Measurements from ENCODE around the gene ECM1.
A peak's percentile ranks its signal among the peaks of the same experiment; 100 is the strongest.

ECM1 gene

DNA sequence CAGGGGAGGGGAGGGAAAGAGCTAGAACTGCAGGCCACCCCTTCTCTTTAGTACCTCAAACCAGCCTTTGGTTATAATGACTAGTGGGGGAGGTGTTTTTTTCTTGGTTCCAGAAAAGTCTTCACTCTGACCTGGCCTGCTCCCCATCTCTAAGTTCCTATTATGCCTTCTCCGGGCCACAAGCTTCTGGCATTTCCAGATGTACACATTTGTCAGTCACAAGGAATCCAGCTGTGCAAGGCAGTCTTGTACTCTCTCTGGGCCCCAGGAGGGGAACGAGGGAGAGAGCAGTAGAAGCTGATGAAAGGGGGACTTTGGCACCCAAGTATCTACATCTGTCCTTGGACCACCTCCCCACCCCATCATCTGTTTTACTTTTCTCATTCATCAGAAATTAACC, 4.9 kb downstream of the ECM1 start:
- no peak for DNase-seq (ENCODE audit: low read depth)

DNA sequence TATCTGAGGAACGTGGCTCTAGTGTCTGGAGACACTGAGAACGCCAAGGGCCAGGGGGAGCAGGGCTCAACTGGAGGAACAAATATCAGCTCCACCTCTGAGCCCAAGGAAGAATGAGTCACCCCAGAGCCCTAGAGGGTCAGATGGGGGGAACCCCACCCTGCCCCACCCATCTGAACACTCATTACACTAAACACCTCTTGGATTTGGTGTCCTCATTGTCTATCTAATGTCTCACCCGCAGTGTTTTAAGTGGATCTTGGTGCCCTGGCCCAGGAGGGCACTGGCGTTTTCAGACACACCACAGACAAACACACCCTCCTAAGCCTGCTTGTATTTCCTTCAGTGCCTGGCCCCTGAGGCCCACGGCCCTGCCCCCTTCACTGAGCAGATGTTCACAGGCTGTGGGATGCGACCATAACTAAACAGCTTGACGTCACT, 5.5 kb downstream of the ECM1 start:
- DNase-seq (ENCODE audit: low read depth) = no peak

DNA sequence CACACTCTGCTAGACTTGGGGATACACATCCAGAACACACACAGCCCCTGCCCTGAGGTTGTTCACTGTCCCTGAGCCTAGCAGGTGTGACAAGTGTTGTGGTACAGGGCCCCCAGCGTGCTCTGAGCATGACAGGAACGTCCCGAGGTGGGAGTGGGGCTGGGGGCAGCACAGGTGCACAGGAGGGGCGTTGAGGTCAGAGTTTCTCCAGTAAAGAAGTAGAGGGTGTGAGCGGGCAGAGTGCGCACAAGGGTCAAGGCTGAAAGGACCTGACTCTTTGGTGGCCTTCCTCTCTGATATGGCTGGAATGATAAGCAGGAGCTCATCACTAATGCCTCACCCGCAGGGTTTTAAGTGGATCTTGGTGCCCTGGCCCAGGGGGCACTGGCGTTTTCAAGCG, 6.4 kb downstream of the ECM1 start:
- DNase-seq (ENCODE audit: low read depth) = no peak

DNA sequence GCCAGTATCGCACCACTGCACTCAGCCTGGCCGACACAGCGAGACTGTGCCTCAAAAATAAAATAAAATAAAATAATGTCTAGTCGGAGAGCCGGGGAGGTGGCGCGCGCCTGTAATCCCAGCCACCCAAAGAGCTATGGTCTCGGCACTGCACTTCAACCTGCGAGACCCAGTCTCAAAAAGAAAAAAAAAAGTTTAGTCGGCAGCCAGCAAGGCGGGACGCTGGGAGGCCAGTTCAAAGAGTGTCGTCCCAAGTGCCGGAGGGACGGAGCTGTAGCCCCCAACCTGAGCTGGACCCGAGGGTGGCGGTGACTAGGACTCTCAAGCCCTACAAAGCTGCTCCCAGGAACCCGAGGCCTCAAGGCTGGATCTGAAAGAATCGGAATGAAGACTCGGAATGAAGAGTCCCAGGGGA, 7.0 kb downstream of the ECM1 start:
- DNase-seq (ENCODE audit: low read depth) = no peak

DNA sequence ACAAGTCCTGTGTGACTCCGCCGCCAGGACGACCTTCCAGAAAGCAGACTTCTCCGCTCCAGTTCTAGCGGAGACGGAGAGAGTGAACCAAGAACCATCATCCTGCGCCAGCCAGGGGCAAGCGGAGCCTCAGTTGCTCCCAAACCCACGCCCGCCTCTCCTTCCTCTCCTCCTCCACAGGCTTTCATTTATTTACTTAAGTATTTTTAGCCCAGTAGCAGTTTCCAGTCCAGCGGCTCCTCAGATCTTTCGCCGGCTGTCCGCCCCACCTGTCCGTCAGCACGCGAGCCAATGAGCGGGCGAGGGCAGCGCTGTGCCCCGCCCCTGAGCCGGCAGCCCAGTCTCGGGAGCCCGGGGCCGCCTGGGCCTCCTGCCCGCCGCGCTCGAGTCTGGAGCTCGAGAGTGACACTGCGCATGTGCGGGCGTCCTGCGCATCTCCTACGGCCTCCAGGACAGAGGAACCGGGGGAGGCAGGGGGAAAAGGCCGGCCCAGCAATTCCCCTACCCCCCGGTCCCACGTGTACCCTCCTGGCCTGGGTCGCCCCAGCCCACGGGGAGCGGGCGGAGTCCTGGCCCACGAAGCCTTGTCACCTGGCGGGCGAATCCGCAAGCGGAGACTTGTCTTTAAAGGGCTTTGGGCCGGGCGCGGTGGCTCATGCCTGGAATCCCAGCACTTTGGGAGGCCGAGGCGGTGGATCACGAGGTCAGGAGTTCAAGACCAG, 7.6 kb downstream of the ECM1 start, which contains the start of gene FALEC:
Gene FALEC, plus strand, starts transcription at position 425 of the 722 bp plus-strand sequence.
- peak; percentile 85 for DNase-seq (ENCODE audit: low read depth)

DNA sequence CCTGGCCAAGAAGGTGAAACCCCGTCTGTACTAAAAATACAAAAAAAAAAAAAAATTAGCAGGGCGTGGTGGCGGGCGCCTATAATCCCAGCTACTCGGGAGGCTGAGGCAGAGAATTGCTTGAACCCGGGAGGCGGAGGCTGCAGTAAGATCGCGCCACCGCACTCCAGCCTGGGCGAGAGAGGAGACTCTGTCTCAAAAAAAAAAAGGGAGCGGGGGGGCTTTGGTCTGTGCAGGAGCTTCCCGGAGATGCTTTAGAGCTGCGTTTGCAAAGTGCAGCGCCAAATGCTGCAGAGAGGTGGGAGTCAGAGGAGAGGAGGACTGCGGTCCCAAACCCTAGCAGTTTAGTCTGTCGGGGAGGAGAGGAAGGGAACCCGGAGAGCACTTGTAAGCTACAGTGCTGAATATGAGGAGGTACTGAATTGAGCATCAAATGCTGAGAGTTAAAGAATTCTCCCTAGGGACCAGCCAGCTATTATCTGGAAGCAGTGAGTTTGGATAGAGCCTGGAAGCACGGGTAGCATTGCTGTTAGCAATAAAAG, 8.2 kb downstream of the ECM1 start:
- DNase-seq (ENCODE audit: low read depth) = no peak

DNA sequence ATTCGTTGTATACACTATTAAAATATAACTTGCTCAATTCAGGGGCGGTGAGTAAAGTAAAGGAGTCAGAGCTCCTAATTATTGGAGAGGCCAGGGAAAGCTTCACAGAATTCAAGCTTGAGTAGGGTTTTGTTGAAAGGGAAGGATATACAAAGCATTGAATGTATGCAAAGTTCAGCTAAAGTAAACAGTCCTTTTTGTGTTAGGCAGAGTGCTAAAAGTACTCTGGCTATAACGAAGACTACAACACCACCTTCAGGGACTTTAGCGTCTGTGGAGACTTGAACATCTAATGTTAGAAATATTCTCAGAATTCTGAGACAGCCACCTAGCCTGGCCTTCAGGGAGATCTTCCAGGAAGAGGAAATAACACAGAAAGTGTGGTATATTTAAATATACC, 8.7 kb downstream of the ECM1 start:
- no peak for DNase-seq (ENCODE audit: low read depth)

DNA sequence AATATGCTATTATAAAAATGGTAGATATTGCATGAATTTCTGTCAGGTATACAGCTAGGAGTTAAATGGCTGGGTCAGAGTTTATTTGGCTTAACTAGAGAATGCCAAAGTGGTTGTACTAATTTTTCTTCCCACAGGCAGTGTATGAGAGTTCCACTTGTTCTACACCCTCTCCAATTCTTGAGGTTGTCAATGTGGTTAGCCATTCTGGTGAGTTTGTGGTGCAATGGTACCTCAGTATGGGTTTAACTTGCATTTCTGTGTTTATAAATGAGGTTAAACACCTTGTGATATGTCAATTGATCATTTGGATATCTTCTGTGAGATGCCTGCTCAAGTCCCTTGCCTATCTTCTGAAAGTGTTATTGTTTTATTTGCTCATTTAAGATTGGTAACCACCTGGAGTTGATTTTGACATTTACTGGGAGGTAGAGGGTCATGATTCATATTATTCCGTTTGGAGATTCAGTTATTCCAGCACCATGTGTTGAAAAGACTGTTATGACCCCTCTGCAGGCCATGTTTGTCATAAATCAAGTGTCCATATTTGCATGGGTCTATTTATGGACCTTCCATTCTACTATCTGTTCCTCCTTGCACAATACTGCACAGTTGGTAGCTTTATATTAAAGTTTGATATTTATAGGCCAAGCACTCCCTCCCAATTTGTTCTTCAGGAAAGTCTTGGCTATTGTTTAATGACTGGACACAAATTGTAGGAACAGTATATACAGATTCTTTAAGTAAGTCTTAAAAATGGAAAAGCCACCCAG, 13.5 kb downstream of the ECM1 start:
- no peak for DNase-seq (ENCODE audit: low read depth)

DNA sequence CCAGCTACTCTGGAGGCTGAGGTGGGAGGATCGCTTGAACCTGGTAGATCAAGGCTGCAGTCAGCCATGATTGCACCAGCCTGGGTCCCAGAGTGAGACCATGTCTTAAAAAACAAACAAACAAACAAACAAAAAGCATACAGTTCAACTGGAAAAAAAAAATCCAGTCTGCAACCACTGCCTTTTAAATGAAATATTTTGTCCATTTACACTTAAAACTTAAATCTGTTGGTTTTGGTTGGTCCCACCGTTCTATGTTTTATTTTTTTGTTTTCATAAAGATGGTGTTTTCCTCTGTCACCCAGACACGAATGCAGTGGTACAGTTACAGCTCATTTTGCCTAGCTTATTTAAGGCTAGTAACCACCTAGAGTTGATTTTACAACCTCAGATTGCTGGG, 17.4 kb downstream of the ECM1 start:
- no peak for DNase-seq (ENCODE audit: low read depth)

DNA sequence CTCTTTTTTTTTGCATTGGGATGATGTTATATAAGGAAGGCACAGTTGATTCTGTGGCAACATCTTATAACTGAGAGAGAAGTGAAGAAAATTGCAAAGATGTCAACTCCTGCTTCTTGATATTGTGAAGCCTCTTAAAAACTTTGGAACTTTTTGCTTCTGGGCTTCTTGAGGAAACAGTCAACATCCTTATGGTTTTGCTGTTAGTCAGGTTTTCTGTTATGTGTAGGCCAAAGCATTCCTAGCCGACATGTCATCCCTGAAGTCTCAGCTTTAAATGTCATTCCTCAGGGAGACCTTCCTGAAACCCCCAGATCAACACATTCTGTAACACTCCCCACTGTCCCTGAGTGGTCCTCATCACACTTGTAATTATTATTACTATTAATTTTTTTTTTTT, 20.3 kb downstream of the ECM1 start:
- no peak for DNase-seq (ENCODE audit: low read depth)

DNA sequence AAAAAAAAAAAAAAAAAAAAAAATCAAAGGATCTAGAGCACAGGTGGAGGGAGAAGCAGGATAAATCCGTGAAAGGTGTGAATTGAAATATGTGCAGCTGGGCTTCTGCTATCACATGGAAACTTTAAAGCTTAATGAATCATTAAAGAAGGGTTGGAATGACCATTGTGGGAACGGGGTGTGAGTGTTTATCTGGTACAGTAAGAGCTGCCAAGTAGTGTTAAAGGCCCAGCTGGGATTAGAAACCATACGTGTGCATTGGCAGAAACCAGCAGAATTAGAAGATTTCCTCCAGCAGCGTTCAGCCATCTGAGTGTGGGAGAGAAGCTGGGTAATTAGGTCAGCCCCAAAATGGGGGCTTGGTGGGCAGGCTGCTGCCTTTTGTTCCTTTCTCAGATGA, 21.1 kb downstream of the ECM1 start:
- no peak for DNase-seq (ENCODE audit: low read depth)

DNA sequence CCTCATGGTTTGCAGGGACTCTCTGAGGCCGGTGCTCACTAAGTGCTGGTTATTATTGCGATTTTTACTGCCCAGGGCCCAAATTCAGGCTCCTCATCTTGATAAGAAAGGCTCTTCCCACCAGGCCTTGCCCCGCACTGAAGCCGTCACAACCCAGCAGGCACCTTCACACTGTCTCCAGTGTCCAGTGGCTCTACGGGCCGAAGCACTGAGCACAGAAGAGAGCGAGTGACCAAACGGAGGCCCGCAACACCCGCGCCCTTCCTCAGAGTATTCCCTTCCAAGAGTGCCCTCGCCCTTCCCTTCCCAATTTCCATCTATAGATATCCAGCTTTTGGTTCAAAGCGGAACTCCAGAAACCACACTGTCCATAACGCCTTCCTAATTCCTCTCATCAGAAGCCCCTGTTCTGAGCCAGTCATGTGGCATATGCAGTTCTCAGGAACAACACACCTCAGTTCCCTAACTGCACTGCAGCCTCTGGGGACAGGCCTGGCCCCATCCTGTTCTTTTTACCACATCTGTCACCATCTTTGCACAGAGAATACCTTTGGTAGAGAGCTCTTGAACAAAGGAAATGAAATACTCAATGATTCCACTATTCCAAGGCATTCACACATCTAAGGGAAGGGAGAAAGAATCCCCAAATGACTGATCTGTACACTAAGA, 22.7 kb downstream of the ECM1 start:
- no peak for DNase-seq (ENCODE audit: low read depth)

DNA sequence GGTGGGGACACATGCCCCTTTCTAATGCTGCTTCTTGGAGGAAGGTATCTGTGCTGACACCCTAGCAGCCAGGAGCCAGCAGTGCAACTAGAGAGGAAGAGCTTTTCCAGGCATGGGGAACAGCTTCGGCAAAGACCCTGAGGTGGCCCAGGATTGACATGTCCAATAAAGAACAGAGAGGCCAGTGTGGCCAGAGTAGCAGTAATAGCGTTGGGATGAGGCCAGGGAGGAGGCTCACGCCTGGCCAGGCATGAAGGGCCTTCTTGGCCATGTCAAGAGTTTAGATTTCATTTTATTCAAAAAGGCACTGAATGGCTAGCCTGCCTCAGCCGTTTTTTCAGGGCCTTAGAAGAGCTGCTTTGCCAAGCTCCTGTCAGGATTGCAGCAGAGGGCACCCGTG, 25.0 kb downstream of the ECM1 start:
- DNase-seq (ENCODE audit: low read depth) = no peak

DNA sequence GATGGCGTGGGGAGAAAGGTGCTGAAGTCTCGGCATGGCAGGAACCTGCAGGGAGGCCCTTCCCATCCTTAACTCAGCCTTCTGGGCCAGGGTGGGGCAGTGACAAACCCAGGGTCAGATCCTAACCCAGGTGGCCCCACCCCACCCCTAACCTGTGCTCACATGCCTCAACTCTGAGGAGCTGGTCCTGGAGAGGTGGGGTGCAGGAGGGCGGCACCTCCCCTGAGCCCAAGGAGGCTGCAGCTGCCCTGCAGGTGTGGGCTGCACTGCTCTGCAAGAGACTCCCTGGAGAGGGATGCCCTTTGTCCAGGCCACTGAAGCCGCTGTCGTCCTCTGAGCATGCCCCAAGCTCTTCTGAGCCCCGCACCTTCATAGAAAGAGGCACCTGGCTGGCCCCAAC, 26.1 kb downstream of the ECM1 start:
- DNase-seq (ENCODE audit: low read depth) = no peak

DNA sequence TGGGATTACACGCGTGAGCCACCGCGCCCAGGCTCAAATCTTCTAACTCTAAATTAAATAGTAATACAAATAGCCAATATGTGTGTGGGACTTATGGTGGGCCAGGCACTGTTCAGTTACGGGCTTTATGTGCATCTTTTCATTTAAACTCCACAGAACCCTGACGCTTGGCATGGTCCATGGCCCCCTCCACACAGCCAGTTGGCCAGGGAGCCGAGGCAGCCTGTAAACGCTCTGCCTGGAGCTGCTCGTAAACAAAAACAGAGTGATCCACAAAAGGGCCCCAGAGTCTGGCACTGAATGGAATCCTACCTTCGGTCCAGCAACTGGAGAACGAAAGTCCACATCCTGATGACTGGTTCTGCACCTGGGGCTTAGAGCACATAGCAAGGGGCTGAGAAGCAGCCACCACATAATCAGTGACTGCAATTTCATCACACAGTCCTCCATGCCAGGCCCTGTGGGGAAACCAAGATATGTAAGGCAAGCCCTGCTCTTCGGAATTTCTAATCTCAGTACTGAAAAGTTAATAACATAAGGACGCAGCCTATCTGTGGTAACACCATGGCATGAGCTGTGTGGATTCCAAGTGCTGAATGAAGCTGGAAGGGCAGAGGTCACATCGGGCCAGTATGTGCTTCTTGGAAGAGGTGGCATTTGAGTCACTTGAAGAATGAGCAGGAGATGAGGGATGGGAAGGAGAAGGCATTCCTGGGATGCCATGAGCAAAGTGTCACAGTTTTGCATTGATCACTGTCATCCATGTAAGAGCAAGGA, 27.8 kb downstream of the ECM1 start:
- no peak for DNase-seq (ENCODE audit: low read depth)

DNA sequence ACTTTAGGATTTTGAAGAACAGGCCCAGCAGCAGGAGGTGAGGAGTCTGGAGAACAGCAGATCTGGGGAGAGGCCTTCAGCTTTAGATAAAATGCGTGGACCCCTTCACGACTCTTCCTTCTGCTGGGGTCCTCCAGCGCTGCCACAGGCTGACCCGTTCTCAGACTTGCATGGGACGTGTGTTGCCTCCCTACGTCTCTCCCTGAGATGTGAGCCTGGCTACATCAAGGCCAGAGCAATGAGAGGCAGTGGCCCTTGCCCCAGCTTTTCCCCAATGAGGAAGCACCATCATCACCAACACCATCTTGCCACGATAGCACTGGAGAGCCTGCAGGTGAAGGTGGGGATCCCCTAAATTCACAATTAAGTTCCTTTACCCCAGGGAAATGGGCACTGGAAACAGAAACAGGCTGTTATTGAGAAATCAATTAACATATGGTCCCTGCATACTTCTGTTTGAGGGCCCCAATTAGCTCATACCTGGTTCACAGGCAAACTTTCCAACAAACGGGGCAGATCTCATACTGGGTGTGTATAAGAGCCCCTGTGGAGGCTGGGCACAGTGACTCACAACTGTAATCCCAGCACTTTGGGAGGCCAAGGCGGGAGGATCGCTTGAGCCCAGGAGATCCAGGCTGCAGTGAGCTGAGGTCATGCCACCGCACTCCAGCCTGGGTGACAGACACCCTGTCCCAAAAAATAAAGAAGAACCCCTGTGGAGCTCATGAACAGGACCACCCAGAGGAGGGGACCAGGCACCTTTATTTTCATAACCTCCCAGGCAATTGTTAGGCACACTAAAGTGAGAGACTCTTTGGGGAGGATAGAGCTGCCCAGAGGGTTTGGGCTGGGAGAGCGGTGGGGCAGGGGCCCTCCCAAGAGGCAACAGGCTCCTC, 29.2 kb downstream of the ECM1 start:
- DNase-seq (ENCODE audit: low read depth) = no peak

DNA sequence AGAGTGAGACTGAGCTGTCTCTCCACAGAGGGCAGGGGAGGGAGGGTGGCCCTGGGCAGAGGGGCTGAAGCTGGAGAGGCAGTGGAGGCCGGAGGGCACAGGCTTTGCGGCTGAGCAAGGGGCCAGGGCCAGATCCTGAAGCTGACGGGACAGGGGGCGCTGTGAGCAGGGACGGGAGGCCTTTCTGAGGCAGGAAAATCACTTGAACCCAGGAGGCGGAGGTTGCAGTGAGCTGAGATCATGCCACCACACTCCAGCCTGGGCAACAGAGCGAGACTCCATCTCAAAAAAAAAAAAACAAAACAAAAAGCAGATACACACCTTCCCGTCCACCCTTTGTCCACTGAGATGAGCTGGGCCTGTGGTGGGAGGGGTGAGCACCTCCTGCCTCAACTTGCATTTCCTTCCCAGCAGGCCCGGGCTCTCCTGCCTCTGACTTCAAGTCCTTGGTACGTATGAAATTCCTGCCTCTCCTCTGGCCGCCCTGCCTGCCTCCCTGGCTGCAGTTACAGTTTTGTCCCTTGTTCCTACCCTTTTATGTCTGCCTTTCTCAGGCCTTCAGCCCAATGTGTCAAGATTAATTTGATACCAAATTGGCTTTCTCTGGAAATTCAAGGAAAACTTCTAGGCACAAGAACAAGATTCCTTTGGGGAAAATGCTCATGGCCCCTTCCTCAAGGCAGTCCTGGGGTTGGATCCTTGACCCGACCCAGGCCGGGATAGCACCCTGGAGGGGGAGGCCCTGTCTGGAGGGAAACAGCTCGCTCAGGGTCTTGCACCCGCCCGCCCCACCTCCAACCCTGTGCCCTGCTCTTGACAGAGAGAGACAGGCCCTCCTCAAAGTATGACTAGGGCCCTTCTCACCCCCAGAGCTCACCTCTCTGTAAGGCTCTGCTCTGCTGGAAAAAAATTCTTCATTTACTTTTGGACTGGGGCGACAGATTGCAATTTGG, 30.1 kb downstream of the ECM1 start:
- DNase-seq (ENCODE audit: low read depth) = no peak

DNA sequence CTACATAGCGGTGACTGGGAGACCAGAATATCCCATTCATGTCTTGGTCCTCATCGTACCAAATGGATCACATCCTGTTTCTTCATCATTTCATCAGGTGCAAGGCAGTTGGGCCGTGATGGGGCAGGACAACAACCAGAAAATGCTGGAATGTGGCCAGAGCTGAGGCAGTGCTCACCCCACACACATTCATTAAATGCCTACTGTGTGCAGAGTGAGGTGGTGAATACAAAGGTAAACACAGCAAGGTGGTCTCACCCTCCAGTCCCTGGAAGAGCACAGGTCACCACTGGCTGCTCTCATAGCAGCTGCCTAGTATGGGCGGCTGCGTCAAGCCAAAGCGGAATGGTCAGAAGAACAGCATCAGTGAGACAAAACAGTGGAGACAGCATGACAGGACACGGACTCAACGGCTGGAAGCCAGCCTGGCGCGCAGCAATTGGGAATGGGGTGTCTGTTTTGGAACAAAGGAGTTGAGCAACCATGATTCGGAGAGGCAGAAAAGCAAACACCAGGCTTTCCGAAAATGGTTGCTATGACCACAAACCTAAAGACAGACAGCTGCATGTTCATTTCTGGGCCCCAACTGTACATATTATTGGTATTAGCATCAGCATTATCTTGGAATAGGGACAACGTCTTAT, 35.7 kb downstream of the ECM1 start:
- no peak for DNase-seq (ENCODE audit: low read depth)

DNA sequence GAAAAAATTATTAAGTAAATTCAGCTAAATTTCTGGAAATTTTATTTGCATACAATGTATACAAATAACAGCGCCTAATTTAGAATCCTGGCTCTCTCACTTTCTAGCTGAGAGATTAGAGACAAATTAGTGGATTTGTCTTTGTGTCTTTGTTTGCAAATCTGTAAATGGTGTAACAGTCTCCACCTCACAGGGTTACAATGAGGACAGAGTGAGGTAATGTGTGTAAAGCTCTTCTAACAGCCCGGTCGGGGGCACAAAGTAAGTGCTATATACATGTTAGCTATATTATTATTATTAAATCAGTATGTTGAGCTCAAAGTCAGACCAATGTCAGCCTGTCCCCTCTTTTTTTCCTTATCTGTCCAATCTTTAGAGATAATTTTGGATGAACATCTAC, 36.3 kb downstream of the ECM1 start:
- DNase-seq (ENCODE audit: low read depth) = no peak
